Left renal pelvis (tissue), 4 donors: ENCODE data around the gene CHD1. TPM values are rescaled to one million over a fixed set of nuclear protein-coding genes. Genes with fewer than 3 reads are reported as not detected.

Source experiments
- DNase-seq, 4 donors: peaks; one replicate each; pipeline ENCODE4 v3.0.0-alpha.2; 2013; ENCODE audit warnings: low read depth in 4 of 4, low spot score in 3 of 4
- polyA plus RNA-seq, 4 donors: library from polyadenylated mRNA; unstranded; fragments of 120-200 nt; gene quantifications; one replicate each; pipeline ENCODE4 v1.2.1, GENCODE V29; 2013; ENCODE audit not compliant: insufficient read length in 4 of 4

The CHD1 gene
- polyA plus RNA-seq, 4 donors, result 40.8 to 79.4 (median 70.3) TPM

DNA sequence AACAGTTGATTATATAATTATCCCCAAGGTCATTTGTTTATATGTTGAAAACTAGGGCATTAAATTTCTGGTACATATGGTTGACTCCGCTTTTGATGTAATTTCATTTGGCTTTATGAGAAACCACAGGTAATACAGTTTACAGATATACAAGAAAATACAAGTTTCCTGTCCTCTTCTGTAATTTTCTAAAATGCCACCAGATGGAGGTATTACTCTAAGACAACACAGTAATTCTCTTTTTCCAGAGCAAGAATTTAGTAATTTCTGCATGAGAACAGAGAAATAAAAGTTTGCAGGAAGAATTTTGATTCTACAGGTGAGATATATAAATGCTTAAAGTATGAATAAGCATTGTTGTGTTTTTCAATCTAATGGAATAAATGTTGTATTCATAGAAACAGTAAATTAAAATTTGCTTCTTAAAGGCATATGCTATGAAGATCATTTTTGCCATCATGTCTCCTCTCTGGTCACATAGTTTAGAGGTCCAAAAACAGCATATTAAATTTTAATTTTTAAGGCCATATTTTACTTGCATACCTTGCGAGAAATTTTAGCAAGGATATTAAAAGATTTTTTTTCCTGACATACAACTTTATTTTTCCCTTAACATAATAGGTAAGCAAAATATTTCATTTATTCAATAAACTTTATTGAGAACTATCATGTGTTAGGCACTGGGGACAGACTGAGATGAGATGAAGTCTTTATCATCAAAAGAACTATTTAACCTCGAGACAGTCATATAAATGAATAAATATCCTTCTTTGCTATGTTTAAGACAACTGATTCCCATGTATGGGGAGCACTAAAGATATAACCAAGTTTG, 22.7 kb downstream of the CHD1 start:
- DNase-seq, result no peak

DNA sequence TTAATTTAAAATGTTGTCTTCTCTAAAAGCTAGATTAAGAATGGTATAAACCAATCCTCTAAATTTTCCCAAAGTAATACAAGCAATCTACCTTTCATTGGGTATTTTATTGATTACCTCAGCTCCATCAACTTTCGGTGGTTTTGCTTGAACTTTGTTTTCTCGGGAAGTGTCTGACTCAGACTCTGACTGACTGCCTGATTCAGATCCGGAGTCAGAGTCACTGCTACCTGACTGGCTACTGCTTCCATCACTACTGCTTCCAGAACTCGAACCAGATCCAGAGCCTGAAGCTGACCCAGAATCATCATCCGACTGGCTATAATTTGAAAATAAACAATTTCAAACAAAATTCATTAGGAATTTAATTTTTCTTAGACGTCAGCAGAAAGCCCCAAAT, 24.0 kb downstream of the CHD1 start:
- DNase-seq, result no peak

DNA sequence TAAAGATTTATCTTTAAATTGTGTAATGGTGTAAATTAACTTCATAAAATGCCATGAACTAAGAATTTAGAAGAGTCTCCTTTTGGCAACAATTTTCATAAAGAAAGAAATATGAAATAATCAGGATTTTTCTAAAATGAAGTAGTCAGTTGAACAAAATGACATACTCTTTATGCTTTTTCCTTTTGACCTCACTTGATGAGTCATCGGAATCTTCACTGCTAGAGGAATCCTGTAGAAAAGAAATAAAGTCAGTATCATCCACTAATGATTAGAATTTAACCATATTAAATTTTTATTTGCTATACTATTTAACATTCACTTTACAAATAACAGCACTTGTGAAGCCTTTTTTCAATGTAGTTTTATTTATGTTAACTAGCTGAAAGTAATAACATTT, 26.1 kb downstream of the CHD1 start:
- DNase-seq, result no peak

DNA sequence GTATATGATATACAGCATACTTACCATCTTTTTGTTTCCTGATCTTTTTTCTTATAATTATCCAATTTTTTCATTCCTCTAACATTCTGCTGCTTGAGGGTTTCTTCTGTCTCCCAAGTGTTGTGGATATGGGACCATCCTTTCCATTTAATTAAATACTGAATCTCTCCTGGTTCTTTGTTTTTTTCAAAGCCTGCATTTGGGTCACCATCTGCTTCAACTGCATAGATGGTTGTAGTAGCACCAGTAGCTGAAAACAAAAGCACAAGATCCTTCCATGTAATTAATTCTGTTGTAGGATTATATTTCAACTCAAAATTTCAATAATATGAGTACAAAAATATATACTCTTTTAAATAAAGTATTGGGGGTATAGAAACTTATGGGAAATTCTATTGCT, 29.4 kb downstream of the CHD1 start:
- DNase-seq, result no peak

DNA sequence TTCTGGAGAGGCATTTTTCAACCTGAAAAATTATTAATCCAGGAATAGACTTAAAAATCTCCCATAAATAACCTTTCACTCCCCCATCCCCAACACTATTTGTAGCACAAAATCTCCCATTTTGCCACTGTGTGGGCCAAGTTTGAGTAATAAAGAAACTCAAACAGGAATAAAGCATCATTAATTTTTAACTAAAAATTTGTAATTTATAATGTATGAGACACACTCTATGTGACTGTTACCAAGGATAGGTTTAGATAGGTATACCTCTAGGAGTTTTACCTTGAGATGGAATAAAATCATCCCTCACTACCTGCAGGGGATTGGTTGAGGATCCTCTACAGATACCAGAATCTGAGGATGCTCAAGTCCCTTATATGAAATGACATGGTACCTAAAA, 30.1 kb downstream of the CHD1 start:
- no peak for DNase-seq

DNA sequence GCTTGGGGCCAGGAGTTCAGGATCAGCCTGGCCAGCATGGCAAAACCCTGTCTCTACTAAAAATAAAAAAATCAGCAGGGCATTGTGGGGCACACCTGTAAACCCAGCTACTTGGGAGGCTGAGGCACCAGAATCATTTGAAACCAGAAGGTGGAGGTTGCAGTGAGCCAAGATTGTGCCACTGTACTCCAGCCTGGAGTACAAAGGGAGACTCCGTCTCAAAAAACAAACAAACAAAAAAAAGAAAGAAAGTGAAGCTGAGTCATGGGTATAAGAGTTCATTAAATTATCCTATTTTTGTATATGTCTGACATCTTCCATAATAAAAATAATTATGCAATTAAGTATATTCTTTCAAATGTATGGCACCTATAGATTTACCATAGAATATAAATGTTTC, 37.2 kb downstream of the CHD1 start:
- no peak for DNase-seq

DNA sequence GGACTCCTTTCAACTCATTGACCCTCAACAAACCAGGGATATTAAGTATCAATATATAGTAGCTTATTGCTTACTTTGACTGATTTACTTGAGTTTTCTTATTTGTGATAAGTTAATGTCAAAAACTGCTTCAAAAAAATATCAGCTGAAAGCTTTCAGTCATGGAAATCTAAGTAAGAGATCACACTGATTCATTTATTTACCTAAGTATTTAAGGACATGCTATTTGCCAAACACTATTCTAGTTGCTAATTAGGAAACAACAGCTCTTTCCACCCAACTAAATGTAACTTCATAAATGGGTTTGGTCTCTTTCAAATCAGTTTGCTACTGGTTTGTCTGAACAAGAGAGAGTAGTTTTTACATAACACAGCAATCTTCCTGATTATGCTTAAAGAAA, 48.2 kb downstream of the CHD1 start:
- no peak for DNase-seq

DNA sequence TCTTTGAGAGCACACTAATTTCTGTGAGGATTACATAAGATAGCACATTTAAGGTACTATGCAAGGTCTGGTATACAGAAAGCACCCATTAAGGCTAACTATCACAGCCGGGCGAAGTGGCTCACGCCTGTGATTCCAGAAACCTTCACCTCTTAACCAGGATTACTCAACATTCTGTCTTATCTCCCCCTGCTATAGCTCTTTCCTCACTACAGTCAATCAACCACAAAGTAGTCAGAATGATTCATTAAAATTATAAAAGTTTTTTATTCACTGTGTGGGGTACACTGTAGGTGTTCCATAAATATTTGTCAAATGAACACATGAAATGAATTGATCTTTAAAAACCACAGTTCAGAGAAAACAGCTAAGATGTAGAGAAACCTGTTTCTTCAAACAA, 48.7 kb downstream of the CHD1 start:
- no peak for DNase-seq

DNA sequence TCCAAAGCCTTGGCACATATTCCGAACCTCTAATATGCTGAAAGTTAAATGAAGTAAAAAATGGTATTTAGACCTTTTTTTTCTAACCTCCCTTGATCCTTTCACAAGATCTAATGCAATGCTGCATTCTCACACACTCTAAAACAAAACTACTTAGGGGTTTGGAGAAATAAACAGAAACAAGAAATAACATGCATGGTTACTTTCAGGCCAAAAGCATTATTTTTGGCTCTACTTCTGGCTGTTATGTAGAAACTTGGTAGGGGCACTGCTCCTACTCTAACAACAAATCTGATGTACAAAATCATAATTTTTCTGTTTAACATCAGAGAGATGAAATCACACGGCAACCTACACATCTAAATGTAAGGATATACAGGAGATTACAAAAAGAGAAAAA, 51.2 kb downstream of the CHD1 start:
- no peak for DNase-seq

DNA sequence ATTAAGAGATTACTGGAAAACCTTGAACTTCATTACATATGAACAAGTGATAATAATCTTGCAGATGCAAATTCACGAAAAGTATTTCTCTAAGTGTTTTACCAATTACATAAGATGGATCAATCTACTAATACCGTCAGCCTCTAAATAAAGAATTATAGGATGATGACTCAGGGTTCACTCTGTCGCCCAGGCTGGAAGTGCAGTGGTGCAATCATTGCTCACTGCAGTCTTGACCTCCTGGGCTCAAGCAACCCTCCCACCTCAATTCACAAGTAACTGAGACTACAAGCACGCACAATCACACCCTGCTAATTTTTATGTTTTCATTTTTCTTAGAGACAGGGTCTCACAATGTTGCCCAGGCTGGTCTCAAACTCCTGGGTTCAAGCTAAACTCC, 56.1 kb downstream of the CHD1 start:
- DNase-seq, result no peak

DNA sequence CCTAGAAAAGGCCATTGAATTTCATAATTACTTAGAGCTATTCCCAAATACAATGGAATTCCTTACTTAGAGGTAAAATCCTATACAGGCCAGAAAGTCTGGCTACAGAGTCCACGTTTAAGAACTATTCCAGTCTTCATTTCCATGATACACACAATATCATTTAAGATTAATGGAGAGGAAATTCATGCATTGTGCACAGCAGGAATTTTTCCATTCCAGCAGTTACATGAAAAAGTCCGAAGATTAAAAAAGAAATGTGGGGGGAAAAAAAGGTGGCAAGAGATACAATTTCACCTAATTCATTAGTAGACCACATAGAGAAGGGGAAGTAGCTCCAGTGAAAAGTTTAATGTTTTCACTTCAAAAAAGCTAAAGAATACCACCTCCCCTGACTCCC, 63.1 kb downstream of the CHD1 start:
- peak in 2 of 4 donors; percentile 1 to 10 for DNase-seq

DNA sequence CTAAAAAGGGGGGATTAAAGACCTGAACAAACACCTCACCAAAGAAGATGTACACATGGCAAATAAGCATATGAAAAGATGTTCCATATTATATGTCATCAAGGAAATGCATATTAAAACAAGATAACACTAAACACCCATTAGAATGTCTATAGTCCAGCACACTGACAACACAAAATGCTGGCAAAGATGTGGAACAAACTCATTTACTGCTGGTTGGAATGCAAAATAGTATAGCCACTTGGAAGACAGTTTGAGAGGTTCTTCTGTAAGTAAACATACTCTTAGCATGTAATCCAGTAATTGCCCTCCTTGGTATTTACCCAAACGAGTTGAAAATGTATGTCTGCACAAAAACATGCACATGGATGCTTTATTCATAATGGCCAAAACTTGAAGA, 81.8 kb downstream of the CHD1 start:
- no peak for DNase-seq

DNA sequence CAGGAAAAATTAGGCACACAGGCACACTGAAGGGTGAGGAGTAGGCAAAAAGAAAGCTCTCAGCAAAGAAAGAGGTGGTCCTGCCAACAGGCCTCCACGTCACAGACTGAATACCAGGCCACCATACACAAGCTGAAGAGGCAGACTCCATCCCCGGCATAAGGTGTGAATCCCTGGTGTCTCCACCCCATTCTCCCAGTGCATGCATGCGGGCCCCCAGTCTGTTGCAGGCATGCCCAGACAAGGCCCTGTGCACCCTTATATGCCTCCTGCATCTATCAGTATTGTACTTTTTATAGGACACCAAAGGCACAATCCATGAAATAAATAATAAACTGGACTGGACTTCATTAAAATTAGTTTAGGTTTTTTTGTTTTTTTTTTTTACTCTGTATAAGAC, 82.3 kb downstream of the CHD1 start:
- DNase-seq, result no peak

DNA sequence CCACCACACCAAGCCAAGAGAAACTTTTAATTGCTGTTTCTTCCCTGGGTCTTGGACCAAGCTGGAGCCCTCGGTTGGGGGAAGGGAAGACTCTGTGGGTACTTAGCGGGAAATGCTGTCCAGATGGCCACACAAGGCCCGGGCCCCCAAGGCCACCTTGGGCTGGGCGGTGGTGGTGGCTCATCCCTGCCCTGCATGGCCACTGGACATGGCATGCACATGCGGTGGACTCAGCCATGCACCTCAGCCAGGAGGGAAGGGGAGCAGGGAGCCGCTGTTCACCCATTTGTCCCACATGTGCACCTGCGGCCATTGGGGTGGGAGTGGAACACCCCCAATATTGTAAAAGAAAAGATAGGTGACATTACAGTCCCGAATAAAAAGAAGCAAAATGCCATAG, 82.9 kb downstream of the CHD1 start:
- DNase-seq, result no peak

DNA sequence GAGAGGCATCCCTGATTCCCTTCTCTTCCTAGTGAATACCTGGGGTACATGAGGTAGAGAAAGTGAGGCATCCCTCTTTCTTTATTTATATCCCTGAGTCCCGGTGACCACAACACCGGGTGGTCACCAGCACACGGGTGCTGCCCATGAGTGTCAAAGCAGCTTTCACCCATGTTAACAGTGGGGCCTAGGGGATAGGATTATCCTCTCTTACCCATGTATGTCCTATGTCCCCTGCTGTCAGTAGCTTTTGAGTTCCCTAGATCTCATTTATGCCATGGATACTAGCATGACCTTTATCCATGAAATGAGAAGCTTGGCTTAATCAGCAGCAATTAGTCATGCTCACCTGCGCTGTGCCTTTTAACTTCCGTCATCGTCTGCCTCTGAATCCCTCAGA, 83.9 kb downstream of the CHD1 start:
- DNase-seq, result no peak

DNA sequence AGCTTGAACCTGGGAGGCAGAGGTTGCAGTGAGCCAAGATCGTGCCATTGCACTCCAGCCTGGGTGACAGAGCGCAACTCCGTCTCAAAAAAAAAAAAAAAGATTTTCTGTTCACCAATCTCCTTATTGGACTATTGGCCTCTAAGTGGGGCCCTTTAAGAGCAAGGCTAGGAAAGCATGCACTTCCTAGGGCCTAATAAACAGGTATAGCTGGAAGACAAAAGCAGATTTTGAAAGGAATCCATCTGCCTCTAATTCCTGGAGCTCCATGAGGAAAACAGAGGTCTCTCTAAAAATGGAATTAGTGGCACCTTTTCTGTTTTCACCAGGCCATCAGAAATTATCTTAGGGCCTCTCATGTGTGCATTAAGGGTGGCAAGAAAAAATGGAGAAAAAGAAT, 85.3 kb downstream of the CHD1 start:
- no peak for DNase-seq

DNA sequence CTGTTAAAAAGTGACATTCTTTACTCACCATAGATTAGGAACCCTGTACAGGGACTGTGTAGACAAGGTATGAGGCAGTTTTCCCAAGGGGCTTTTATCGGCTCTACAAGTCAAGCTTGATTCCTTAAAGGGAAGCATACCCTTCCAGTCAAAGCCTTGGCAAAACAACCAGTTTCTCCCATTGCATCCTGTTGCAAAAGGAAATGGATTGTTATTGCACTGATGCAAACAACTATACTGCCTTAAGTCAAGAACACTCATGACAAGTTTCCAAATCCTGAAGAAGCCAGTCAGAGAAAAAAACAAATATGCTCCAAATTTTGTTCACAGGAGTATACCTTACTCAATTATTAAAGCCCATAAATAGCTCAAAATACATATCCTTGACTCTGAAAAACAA, 87.9 kb downstream of the CHD1 start:
- DNase-seq, result no peak

DNA sequence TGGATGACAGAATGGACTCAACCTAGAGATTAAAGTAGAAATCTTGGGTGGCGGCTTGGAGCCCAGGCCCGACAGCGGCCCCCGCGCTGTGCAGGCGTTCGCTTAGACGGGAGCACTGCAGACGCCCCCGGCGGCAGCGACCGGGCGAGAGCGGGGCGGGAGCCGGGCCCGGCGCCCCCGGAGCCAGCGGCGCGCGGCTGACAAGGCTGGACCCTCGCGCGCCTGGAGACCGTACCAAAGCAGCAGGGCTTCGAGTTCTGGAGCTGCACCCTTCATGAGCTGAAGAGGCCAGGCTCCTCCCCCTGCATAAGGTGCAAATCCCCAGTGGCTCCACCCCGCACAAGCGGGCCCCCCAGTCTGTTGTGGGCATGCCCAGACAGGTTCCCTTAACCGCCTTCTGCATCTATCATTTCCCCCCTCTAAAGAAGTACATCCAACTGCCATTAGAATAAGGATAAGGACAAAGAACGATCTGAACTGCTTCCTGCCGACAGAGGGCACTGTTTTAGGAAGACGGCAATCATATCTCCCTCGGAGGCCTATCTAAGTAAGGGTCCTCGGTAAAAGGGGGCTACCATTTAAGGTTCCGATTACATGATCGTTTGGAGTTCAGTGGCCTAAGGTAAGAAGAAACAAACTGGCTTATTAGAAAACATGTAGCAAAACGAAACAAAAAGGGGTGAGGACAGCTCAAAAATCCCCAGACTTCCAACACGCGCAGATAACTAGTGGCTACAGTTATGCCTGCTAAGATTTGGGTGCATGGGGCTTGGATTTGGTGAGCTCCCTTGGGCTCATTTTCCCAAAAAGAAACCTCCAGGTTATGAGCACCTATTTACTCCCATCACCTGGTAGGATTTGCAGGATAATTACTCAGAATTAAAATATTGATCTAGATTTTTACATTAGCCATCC, 89.1 kb downstream of the CHD1 start:
- DNase-seq, result peak in 2 of 4 donors; percentile 18

DNA sequence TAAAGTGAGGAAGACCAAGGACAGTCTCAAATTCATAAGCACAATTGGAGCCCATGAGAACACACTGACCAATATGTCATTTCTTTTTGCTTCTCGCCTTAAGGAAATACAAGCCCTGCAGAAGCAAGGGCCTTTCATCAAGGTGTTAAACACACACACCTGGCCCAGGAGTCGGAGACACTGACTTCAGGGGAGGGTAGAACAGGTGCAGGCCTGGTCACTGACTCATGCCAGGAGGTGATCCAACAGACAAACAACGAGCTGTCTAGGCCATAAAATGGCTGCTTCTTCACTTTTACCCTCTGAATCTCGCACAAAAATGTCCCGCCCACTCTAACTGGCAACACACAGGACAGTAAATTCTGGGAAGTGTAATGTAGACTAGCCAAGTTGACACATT, 92.6 kb downstream of the CHD1 start:
- DNase-seq, result no peak

DNA sequence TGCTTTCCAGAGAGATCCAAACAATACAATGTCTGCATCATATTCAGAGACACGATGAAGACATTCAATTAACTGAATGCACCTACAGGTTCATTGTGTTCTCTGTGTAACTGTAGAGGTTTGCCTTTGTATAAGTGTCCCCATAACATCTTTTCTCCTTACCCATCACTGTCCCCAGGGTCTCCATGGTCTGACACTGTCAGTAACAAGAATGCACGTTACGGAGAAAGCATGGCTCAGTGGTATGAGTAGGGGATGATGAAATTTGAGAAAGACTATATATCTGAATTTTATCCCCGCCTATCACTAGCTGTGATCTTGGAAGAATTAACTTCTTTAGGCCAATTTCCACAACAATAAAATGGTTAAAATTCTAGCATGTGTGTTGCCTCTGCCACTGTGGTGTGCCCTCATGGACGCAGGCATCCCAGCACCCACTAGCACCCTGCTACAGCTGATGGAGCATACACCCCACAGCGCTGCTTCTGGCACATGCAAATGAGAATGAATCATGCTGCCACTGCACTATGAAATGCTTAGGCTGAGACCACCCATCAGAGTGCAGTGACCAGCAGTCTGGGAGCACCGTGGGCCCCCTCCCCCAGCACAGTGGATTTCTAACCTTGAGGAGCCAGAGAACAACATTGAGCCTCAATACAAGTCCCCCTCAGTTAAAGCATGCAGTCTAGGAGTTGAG, 101.1 kb downstream of the CHD1 start:
- DNase-seq, result no peak

DNA sequence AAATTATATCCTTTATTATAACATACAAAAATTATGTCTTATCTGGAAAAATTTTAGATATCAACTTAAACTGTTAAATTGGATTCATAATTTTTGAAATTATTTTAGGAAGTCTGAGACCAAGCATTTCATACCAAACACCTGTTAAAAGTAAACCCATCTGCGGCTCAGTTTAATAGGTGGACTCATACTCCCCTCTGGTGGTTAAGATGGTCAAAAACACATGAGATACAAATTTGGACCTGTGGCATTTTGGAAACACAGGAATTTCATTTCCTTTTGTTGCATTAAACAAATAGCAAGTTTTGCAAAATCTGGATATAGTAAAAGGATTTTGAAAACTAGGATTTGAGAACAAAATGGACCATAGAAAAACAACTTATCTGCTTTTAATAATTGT, 101.6 kb downstream of the CHD1 start:
- DNase-seq, result peak; percentile 6 to 24 (median 15)
